Activated naive CD4-positive, alpha-beta T cell treated with Interleukin-2 at 50 U/mL for 16 hours (primary cell): Measurements from ENCODE around the gene CHPF.

Experiments used
- DNase-seq: peaks from one replicate; pipeline ENCODE4 v3.0.0-alpha.2; 2020

CHPF gene, protein sequence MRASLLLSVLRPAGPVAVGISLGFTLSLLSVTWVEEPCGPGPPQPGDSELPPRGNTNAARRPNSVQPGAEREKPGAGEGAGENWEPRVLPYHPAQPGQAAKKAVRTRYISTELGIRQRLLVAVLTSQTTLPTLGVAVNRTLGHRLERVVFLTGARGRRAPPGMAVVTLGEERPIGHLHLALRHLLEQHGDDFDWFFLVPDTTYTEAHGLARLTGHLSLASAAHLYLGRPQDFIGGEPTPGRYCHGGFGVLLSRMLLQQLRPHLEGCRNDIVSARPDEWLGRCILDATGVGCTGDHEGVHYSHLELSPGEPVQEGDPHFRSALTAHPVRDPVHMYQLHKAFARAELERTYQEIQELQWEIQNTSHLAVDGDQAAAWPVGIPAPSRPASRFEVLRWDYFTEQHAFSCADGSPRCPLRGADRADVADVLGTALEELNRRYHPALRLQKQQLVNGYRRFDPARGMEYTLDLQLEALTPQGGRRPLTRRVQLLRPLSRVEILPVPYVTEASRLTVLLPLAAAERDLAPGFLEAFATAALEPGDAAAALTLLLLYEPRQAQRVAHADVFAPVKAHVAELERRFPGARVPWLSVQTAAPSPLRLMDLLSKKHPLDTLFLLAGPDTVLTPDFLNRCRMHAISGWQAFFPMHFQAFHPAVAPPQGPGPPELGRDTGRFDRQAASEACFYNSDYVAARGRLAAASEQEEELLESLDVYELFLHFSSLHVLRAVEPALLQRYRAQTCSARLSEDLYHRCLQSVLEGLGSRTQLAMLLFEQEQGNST

DNA sequence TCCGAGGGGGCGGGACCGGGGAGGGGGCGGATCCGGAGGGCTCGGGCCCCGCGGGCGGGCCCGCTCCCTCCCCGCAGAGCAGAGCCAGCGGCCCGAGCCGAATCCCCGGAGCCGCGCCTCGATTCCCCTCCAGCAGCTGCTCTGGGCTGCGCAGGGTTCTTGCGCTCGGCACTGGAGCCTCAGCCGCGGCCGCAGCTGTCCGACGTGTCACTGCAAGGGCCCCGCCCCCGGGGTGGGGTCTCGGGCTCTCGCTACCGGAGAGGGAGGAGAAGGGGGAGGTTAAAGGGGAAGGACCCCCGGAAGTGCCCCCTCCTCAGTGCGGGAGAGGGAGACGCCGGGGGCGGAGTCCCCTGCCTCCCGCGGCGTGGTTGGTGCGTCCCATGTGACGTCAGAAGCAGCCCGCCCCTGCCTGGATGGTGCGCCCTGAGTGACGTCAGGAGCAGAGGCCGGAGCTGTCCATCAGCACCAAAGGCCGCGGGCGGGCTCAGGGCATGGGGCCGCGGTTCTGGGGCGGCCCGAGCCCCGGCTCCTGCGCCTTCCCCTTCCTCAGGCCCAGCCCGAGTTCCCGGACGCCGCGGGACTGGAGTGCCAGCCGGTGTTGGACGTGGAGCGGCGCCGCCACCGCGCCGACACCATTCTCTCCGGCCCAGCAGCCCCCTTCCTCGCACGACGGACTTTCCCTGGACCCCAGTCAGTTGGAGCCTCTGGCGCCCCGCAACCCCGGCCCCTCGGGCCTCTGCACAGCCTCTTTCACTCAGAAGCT is at the start of gene CHPF, which contains the start of gene TMEM198:
Gene CHPF, minus strand, starts transcription at position 214 of the 763 bp plus-strand sequence. CDS start 271 bp downstream, outside the sequence.
Gene TMEM198, plus strand, starts transcription at position 433 of the 763 bp plus-strand sequence. CDS start 700 bp downstream, outside the sequence.
- DNase-seq: peak; percentile 95

GRCh38 chr2:219593154-219593553 is 49.5 kb upstream of the CHPF start:
- no peak for DNase-seq

DNA sequence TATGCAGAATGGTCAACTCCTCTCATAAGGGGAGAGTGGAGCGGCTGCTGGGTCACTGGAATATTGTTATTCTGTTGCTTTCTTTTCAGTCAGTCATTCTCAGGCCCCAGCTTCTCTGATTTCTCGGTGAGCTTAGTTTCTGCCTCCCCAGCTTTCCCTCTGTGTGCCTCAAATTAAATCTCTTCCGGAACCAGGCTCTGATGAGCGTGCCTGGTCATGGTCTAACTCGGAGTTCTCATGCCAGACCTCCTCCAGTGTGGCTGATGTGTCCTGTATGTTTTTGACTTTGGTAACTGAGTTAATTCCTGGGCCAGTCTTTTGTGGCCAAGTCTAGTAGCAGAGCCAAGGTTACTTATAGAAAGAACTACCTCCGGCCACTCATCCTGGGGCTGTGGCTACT is 49.1 kb upstream of the CHPF start:
- no peak for DNase-seq

DNA sequence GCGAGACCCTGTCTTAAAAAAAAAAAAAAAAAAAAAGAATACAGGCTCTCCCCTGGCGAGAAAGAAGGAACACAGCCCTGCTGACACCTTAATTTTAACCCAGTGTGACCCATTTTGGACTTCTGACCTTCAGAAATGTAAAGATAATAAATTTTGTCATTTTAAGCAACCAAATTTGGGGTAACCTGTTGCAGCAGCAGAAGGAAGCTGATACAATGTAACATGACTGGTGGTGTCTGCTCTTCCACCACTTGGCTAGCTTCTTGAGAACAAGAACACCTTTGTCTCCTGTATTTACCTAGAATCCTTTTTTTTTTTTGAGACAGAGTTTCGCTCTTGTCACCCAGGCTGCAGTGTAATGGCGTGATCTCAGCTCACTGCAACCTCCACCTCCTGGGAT is 47.5 kb upstream of the CHPF start:
- no peak for DNase-seq

GRCh38 chr2:219581346-219581745 is 37.7 kb upstream of the CHPF start:
- DNase-seq: no peak

- no peak for DNase-seq
These were observed 35.4 kb upstream of the CHPF start for GRCh38 chr2:219578811-219579613.

GRCh38 chr2:219576505-219577388 is 33.1 kb upstream of the CHPF start:
- no peak for DNase-seq

DNA sequence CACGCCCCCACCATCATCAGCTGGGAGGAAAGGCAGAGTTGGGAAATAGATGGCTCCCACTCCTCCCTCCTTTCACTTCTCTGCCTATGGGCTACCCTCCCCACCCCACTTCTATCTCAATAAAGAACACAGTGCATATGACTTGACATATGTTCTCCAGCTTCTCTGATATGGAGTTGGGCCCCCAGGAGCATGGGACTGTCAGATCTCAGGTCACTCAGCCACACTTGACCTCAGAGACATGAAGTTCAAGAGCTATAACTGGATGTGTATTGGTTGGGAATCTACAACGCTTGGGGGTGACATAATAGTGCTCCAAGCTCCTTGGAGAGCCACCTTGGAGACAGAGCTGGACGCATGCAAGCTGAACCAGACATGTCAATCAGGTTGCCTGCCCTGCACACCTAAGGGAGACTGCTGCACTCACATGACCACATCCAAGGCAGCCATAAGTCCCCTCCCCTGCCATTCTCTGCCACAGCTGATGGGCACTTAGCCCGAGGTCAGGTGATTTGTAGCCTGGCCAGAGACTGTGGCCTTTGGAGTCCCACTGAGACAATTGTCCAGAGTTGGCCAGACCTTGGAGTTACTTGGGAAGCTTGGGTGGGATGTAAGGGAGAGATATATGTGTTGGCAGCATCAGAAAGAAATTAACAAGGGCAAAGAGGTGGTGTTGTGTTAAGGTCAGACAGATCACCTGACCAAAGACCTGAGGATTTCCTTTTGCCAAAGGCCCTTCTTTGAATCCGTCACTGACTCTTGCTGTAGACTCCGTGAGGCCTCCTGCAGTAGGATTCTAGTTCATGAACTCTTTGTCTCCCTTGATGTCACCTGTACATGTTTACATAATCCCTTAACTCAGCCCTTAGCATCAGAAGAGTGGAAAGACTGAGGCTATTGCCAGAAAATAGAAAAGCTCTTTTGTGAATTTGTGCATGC is 32.2 kb upstream of the CHPF start:
- no peak for DNase-seq

- no peak for DNase-seq
These were observed 31.1 kb upstream of the CHPF start for GRCh38 chr2:219574484-219575311.

DNA sequence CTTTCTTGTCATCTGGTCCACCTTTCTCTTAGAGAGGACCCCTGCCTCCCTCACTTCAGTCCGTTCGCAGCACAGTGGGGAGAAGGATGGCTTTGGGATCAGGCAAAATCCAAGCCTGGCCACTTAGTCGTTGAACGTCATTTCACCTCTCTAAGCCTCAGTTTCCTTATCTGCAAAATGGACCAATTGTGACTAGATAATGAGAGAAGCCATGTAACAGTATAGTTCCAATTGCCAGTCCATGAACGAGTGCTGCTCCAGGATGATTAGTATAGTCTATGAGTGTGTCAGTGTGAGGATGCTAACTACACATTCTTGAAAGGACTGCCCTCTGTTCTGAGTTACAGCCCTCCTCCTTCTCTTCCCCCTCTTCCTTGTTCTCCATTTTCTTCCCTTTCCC is 29.6 kb upstream of the CHPF start:
- no peak for DNase-seq

DNA sequence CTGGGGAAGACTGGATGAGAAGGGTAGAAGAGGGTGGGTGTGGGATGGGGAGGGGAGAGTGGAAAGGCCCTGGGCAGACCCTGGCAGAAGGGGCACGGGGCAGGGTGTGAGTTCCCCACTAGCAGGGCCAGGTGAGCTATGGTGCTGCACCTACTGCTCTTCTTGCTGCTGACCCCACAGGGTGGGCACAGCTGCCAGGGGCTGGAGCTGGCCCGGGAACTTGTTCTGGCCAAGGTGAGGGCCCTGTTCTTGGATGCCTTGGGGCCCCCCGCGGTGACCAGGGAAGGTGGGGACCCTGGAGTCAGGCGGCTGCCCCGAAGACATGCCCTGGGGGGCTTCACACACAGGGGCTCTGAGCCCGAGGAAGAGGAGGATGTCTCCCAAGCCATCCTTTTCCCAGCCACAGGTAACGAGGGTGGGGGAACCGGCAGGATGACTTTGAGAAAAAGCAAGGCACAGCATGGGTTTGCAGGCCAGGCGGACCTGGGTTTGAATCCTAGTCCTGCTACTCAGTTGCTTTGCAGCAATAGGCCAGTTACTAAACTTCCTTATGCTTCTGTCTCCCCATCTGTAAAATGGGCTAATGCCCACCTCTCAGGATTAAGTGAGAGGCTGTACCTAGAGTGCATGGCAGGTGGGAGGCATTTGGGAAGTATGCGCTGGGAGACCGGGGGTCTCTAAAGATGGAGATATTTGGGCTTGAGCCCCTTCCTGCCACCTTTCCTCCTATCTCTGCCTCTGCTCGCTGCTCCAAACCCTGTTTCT is 28.8 kb upstream of the CHPF start, which contains the start of gene INHA:
Gene INHA, plus strand, starts transcription at position 74 of the 765 bp plus-strand sequence. Its CDS starts 65 bp downstream, at position 139.
- DNase-seq: no peak

DNA sequence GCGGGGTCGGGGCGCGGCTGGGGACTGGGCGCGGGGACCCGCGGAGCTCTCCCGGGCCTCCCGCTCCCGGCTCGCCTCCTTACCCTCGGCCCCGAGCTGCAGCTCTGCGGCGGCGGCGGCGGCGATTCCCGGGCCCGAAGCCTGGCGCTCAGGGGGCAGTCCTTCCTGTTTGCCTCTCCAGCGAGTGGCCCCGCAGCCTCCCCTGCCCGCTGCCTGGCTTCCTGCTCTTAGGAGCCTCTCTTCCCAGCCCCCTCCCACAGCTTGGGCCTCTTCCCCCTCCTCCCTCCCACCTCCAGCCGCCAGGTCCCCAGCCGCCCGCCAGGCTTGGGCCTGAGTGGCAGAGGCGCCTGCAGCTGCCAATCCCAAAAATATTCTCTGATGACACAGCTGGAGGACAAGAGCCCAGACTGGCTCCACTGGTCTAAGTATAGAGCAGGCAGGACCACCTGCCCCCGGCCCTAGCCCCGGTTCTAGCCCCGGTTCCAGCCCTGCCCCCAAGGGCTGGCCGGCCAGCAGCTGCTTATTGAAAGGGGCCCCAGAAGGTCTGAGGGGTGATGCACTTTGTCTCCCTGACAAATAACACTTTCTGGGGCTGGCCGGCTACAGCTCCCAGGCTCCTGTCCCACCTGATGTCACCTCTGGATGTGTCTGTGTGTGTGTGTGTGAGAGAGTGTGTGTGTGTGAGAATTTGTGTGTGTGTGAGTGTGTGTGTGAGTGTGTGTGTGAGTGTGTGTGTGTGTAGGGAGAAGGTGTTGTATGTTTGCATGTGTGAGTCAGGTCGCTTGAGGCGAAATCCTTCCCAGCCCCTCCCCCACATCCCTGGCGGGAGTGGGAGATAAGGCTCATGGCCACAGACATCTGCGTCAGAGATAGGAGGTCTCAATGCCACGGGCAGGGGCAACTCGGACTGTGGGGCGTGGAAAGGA is 28.0 kb upstream of the CHPF start, which contains the start of gene OBSL1:
Gene OBSL1, minus strand, starts transcription at position 229 of the 926 bp plus-strand sequence. CDS start 307 bp downstream, outside the sequence.
- DNase-seq: no peak

- DNase-seq: no peak
These were observed 27.3 kb upstream of the CHPF start for GRCh38 chr2:219570924-219571310.

DNA sequence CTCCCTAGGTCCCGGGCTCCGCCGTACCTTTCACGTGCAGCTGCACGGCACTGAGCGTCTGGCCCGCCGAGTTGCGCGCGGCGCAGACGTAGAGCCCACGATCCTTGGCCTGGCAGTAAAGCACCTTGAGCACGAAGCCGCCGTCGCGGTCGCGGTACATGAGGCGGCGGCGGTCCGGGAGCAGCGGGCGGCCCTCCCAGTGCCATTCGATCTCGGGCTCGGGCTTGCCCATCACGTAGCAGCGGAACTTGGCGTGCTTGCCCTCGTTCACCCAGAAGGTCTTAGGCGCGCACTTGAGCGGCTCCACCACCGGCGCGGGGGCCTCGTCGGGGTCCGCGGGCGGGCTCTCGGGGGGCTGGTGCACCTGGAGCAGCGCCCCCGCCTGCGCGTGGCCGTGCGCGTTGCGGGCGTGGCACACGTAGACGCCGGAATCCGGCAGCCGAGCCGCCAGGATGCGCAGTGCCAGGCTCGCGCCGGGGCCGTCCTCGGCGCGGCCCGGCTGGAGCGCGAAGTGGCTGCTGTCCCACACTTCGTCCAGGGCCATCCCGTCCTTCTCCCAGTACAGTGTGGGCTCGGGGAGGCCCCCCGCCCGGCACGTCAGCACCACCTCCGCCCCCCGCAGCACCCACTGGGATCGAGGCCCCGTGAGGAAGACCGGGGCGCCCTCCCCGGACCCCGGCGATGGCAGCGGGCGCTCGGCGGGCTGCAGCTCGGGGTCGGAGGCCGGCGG is 26.8 kb upstream of the CHPF start:
- DNase-seq: no peak

DNA sequence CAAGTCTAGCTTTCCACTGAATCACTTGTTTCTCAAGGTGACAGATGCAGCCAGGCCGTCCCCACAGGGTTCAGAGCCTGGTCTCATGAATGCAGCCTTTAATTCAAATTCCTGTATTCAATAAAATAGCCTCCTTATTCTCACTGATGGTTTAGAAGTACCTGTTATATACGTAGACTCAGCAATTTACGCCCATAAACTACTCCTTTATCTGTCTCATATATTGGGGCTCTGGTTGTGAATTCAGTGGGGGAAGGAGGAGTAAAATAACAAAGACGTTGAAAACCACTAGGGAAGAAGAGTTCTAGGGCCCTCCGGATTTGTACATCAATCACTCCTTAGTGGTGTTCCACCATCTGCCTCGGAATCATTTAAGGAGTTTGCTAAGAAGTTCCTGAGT is 26.0 kb upstream of the CHPF start:
- no peak for DNase-seq

GRCh38 chr2:219569041-219569440 is 25.4 kb upstream of the CHPF start:
- no peak for DNase-seq
